ENCODE measurements around the gene AUTS2.

DNA sequence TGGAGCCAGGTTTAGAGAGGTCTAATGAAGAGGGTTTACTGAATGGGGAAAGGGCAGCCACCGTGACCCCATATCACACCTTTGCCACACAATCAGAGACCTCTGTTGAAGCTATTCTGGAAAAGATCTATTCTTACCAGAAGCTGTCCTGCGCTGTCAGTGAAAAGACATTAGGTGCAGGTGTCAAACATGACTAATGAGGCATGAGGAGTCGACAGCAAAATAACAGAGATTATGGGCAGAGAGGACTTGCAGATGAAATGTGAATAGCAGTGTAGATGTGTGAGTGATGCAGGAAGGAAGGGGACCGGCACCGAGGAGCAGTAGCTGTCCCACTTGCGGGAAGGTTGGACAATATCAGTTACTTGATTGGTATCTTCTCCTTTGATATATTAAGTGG, 906.0 kb downstream of the AUTS2 start:
- TF ChIP-seq, protein P1, sequence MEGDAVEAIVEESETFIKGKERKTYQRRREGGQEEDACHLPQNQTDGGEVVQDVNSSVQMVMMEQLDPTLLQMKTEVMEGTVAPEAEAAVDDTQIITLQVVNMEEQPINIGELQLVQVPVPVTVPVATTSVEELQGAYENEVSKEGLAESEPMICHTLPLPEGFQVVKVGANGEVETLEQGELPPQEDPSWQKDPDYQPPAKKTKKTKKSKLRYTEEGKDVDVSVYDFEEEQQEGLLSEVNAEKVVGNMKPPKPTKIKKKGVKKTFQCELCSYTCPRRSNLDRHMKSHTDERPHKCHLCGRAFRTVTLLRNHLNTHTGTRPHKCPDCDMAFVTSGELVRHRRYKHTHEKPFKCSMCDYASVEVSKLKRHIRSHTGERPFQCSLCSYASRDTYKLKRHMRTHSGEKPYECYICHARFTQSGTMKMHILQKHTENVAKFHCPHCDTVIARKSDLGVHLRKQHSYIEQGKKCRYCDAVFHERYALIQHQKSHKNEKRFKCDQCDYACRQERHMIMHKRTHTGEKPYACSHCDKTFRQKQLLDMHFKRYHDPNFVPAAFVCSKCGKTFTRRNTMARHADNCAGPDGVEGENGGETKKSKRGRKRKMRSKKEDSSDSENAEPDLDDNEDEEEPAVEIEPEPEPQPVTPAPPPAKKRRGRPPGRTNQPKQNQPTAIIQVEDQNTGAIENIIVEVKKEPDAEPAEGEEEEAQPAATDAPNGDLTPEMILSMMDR (IDR thresholded peaks at IDR 0.05), result no peak
- TF ChIP-seq POLR2A (IDR thresholded peaks at IDR 0.05) (no peak), POLR2AphosphoS5 (IDR thresholded peaks at IDR 0.05; ENCODE audit: insufficient read depth in 1 of 2, low read depth in 1 of 2) (no peak)

Measured in vagina (tissue), 2 donors.